ENCODE results near the gene PAX3.

The PAX3 gene

DNA sequence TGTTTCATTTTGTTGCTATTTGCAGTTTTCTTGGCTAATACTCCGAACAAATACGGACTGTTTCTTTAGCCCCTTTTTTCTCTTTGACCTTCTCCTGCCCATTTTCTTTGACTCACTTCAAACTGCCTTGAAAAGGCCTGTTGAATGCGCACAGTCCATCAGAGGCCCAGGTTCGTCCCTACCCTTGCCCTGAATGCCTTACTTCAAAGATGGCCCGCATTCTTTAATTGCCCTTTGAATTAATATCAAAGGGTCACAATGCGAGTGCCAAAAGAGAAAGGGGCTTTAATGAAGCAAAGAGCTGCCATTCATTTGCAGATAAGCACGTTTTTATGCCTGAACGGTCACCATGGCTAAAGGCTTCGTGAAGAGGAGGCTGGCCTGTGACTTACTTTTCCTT, 29.7 kb downstream of the PAX3 start:
- no peak for DNase-seq (ENCODE audit: low read depth)

DNA sequence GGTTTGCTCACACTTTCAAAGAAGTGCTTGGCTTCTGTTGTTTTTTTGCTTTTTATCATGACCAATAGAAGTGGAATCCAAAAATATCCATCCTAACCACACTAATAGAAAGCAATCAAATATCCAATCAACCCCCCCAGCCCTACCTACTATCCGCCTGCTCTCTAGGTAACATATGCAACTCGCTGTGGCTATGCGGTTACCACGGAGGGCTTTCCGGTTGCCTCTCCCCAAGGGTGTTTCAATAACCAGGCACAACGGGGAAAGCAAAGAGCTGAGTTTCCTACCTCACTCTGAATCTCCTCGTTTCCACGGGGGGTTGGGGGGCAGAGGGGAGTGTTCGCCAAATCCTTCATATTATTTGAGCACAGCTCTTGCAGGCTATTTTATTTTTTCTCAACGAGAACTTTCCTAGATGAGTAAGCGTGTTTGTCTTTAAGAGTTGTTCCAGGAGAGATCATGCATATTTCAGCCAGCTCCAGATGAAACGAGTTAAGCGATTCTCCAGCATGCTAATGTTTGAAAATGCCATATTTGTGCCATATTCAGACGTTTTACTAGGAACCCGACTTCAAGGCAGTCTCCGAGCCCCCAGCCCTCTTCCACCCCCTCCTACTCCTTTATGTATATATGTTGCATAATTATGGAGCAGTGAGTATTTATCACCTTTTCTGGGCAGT, 30.3 kb downstream of the PAX3 start:
- no peak for DNase-seq (ENCODE audit: low read depth)

DNA sequence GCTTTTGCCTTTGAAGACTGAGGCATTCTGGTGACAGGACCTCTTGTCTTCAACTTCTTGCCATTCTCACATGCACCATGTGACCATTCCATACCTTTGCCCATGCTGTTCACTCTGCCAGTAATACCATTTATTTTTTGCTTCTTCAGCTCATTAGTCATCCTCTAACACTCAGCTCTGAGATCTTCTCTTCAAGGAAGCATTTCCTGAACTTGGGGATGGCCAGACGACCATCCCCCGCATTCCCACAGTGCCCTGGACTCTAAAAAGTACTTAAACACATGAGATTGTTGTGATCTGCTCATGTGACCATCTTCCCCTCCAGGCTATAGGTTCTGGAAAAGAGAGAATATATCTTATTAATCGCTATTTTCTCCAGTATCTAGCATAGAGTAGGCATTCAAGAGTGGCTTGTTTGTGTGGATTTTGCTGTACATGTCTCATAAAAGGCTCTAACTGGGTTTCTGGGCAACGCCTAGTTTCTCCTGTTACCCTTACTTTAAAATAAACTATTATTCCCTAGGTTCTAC, 33.9 kb downstream of the PAX3 start:
- no peak for DNase-seq (ENCODE audit: low read depth)

DNA sequence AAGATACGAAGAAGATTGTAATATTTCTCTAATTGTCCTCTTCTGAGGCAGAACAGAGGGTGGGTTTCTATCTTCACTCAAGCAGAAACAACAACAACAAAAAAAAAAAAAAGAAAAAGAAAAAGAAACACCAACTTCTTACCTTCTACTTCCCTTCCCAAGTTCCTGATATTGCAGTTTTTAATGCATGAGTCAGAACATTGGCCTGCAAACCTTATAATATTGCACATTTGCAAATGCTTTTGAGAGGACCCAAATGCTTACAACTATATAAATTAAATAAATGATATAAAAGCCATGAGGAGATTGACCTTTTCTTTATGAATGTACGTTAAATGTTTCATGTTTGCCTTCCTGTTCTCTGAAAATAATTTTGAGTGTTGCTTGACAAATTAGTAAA, 37.3 kb downstream of the PAX3 start:
- no peak for DNase-seq (ENCODE audit: low read depth)

GRCh38 chr2:222257645-222258044, 41.2 kb downstream of the PAX3 start:
- no peak for DNase-seq (ENCODE audit: low read depth)

GRCh38 chr2:222256250-222256649, 42.5 kb downstream of the PAX3 start:
- DNase-seq (ENCODE audit: low read depth) = no peak

- no peak for DNase-seq (ENCODE audit: low read depth)
Measured at GRCh38 chr2:222255090-222255489, 43.7 kb downstream of the PAX3 start.

DNA sequence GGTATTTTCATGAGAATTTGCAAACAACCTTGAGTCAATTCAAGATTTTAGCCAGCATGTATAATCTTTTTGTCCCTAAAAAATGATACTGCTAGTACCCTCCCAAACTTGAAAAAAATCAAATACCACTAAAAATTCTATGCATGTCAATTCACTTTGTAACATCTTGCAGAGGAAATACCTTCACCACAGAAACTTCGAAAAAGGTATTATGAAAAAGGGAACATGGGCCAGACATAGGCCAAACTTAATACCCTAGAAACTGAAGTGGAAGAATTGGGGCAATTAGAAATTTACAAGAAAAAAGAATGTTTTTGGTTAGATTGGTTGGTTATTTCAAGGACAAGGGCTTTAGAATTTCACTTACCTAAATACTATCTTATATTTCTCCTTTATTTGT, 48.5 kb downstream of the PAX3 start:
- DNase-seq (ENCODE audit: low read depth) = no peak

DNA sequence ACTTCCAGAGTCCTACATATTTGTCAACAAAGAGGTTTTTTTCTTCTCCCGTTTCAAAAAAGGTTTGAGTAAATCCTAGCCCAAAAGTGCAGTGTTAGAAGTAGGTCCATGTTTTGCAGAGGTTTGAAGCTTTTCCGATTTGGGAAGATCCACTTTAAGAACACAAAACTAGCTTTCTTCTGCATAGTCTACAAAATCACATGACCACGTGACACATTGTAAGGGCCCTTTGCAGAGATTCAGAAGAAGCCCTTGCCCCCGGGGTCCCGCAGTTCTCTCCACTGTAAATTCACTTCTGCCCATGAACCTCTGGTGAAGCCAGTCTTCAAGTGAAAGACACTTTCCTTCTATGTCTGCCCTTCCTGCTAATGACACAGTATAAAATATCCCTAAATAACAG, 49.4 kb downstream of the PAX3 start:
- DNase-seq (ENCODE audit: low read depth) = no peak

- DNase-seq (ENCODE audit: low read depth) = no peak
Measured at GRCh38 chr2:222248818-222249217, 50.0 kb downstream of the PAX3 start.

DNA sequence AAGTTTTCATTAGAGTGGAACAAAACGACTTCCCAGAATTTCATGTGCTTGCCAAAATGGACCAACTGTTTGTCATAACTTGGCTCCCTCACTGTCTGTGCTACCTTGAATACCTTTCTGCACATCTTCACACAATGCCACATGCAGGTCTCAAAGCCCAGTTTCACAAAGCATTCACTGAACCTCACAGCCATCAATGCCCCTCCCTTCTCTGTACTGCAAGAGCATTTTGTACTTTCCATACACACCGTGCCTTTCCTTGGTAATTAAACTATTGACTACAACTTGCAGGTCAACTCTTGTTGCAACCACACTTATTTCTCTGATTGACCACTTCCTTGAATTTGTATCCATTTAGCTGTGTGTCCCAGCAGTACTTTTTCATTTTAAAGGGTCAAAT, 50.5 kb downstream of the PAX3 start:
- DNase-seq (ENCODE audit: low read depth) = no peak

DNA sequence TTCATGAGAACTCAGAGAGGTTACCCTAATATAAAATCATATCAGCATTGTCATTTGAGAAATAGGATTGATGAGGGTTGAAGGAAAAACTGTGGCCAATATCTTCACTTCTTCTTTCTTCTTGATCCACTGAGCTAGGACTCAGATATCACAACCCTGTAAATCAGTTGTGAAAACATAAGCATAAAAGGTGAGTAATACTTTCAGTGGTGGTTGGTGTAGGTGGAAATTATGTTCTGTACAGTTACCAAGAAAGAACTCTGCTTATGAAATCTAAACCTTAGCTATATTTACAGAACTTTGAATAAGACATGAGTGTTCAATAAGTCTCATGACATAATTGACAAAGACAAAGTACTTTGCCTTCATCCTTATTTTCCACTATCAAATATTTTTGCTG, 56.3 kb downstream of the PAX3 start:
- no peak for DNase-seq (ENCODE audit: low read depth)

- DNase-seq (ENCODE audit: low read depth) = no peak
Measured at GRCh38 chr2:222241128-222241870, 57.5 kb downstream of the PAX3 start.

GRCh38 chr2:222240676-222241049, 58.1 kb downstream of the PAX3 start:
- no peak for DNase-seq (ENCODE audit: low read depth)

- DNase-seq (ENCODE audit: low read depth) = no peak
Measured at GRCh38 chr2:222239945-222240675, 58.7 kb downstream of the PAX3 start.

- no peak for DNase-seq (ENCODE audit: low read depth)
Measured at GRCh38 chr2:222239091-222239490, 59.7 kb downstream of the PAX3 start.

GRCh38 chr2:222238072-222238471, 60.7 kb downstream of the PAX3 start:
- no peak for DNase-seq (ENCODE audit: low read depth)

- no peak for DNase-seq (ENCODE audit: low read depth)
Measured at GRCh38 chr2:222232839-222233238, 66.0 kb downstream of the PAX3 start.

- no peak for DNase-seq (ENCODE audit: low read depth)
Measured at GRCh38 chr2:222232372-222232771, 66.4 kb downstream of the PAX3 start.

- no peak for DNase-seq (ENCODE audit: low read depth)
Measured at GRCh38 chr2:222228054-222228453, 70.7 kb downstream of the PAX3 start.

DNA sequence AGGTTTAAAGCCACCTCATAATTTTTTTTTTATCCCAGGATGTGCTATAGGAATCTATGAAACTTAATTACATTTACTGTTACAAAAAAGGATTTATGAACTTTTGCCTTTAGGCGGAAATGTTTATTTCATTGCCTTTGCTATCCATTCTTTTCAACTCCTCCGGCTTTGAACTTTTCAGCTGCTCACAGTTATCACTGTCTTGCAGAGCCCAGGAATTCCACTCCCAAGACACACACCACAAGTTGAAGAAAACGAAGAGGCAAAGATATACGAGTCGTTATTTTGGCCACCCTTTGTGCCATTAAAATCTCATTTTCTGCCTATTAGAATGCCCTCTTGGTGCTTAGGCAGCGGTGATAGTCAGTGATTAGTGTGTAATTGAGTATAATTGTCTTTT, 80.0 kb downstream of the PAX3 start:
- DNase-seq (ENCODE audit: low read depth) = no peak

- DNase-seq (ENCODE audit: low read depth) = no peak
Measured at GRCh38 chr2:222217712-222218111, 81.1 kb downstream of the PAX3 start.

DNA sequence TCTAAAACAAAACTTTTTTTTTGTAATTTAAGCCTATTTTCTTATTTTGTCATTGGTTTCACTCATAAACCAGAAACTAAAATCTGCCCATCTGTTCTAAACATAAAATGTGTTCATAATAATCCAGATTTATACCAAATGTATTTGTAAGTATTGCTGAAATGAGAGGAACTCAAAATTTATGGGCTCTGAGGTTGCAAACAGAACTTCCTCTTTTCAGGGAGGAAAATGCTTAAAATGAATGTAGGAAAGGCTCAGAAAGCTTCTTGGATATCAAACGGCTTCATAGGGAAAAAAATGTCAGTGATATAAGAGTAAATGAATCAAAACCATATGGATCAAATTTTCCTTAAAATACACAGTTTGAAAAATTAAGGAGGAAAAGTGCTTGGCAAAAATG, 83.9 kb downstream of the PAX3 start:
- no peak for DNase-seq (ENCODE audit: low read depth)

Data from T-helper 22 cell (primary cell).